B cell (primary cell): ENCODE results near the gene RBM34.

ENCODE experiments used
- EZH2 ChIP-seq: IDR thresholded peaks from 2 replicates; pipeline ENCODE4 v1.6.1; 2012; ENCODE audit warnings: borderline replicate concordance, low read depth, mild to moderate bottlenecking, moderate library complexity, low read length; ENCODE audit not compliant: insufficient read depth, poor library complexity, severe bottlenecking
- TF ChIP-seq, protein P1 (sequence below): fragments of 200-600 bp; IDR thresholded peaks from one replicate; pipeline ENCODE4 v1.8.0; 2022; ENCODE audit warnings: antibody characterized with exemption, mild to moderate bottlenecking

DNA sequence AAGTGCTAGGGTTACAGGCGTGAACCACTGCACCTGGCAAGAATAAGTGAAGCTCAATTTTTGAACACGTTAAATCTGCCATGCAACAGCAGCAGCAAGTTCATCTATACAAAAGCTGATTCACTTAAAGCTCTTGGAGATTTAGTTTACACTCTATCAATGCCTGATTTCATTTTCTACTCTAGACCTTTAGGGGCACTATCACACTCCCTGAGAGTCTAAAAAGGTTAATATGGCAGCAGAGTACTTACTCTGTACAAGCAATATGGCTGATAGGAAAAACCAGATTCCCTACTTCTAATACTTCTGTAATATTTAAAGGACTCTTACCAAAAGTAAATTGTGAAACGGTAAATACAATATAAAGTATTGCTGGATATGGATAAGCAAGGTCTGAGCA lies 4.8 kb downstream of the RBM34 start:
- TF ChIP-seq, protein P1, sequence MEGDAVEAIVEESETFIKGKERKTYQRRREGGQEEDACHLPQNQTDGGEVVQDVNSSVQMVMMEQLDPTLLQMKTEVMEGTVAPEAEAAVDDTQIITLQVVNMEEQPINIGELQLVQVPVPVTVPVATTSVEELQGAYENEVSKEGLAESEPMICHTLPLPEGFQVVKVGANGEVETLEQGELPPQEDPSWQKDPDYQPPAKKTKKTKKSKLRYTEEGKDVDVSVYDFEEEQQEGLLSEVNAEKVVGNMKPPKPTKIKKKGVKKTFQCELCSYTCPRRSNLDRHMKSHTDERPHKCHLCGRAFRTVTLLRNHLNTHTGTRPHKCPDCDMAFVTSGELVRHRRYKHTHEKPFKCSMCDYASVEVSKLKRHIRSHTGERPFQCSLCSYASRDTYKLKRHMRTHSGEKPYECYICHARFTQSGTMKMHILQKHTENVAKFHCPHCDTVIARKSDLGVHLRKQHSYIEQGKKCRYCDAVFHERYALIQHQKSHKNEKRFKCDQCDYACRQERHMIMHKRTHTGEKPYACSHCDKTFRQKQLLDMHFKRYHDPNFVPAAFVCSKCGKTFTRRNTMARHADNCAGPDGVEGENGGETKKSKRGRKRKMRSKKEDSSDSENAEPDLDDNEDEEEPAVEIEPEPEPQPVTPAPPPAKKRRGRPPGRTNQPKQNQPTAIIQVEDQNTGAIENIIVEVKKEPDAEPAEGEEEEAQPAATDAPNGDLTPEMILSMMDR: no peak
- TF ChIP-seq EZH2: no peak
